ENCODE data around the gene TWF1.

Gene TWF1

GRCh38 chr12:43842259-43842658 is 36.1 kb upstream of the TWF1 start:
- no peaks in the 10 kb centered on the region for H3K79me2 ChIP-seq (ENCODE audit: low read length)
- no peaks in the 10 kb centered on the region for H4K20me1 ChIP-seq (ENCODE audit: insufficient read depth, low read length)
- no peaks in the 10 kb centered on the region for H3K36me3 ChIP-seq (replicated peaks; ENCODE audit: low read depth, low read length)
- H3K4me3 ChIP-seq (ENCODE audit: low read length): no peak overlapping the region
- no peaks in the 10 kb centered on the region for H3K9me3 ChIP-seq (ENCODE audit: insufficient read depth, low read length)
- H2AFZ ChIP-seq (ENCODE audit: low read depth, low read length): no peak overlapping the region
- H3K4me2 ChIP-seq (ENCODE audit: low read length): no peak overlapping the region
- H3K9ac ChIP-seq (ENCODE audit: low read length): no peak overlapping the region
- no peak overlapping the region for H3K27ac ChIP-seq (ENCODE audit: low read length)
- H3K27me3 ChIP-seq (ENCODE audit: low read depth, low read length): no peaks in the 10 kb centered on the region
- no peaks in the 10 kb centered on the region for H3K4me1 ChIP-seq (ENCODE audit: low read length)
- TF ChIP-seq EZH2phosphoT487 (IDR thresholded peaks at IDR 0.05; ENCODE audit: low read depth) (no peak), CTCF (IDR thresholded peaks at IDR 0.05; ENCODE audit: low read depth, low read length) (no peak)

- H3K27ac ChIP-seq (ENCODE audit: low read length): no peak overlapping the region
- H3K9ac ChIP-seq (ENCODE audit: low read length): no peak overlapping the region
- no peak overlapping the region for H3K4me3 ChIP-seq (ENCODE audit: low read length)
- no peaks in the 10 kb centered on the region for H3K79me2 ChIP-seq (ENCODE audit: low read length)
- H2AFZ ChIP-seq (ENCODE audit: low read depth, low read length): no peak overlapping the region
- H3K36me3 ChIP-seq (replicated peaks; ENCODE audit: low read depth, low read length): no peaks in the 10 kb centered on the region
- no peaks in the 10 kb centered on the region for H3K9me3 ChIP-seq (ENCODE audit: insufficient read depth, low read length)
- H3K4me2 ChIP-seq (ENCODE audit: low read length): no peak overlapping the region
- H4K20me1 ChIP-seq (ENCODE audit: insufficient read depth, low read length): no peaks in the 10 kb centered on the region
- peaks cover 5% of the 10 kb centered on the region for H3K4me1 ChIP-seq (ENCODE audit: low read length)
- TF ChIP-seq EZH2phosphoT487 (IDR thresholded peaks at IDR 0.05; ENCODE audit: low read depth) (no peak), CTCF (IDR thresholded peaks at IDR 0.05; ENCODE audit: low read depth, low read length) (no peak)
- H3K27me3 ChIP-seq (ENCODE audit: low read depth, low read length): no peaks in the 10 kb centered on the region
These were observed 35.1 kb upstream of the TWF1 start for GRCh38 chr12:43841253-43841652.

- no peak overlapping the region for H3K27ac ChIP-seq (ENCODE audit: low read length)
- H3K4me2 ChIP-seq (ENCODE audit: low read length): no peak overlapping the region
- H3K36me3 ChIP-seq (replicated peaks; ENCODE audit: low read depth, low read length): no peaks in the 10 kb centered on the region
- peaks cover 6% of the 10 kb centered on the region for H3K4me1 ChIP-seq (ENCODE audit: low read length)
- no peaks in the 10 kb centered on the region for H4K20me1 ChIP-seq (ENCODE audit: insufficient read depth, low read length)
- H3K4me3 ChIP-seq (ENCODE audit: low read length): no peak overlapping the region
- H3K27me3 ChIP-seq (ENCODE audit: low read depth, low read length): no peaks in the 10 kb centered on the region
- H2AFZ ChIP-seq (ENCODE audit: low read depth, low read length): no peak overlapping the region
- H3K79me2 ChIP-seq (ENCODE audit: low read length): no peaks in the 10 kb centered on the region
- no peaks in the 10 kb centered on the region for H3K9me3 ChIP-seq (ENCODE audit: insufficient read depth, low read length)
- no peak overlapping the region for H3K9ac ChIP-seq (ENCODE audit: low read length)
- TF ChIP-seq EZH2phosphoT487 (IDR thresholded peaks at IDR 0.05; ENCODE audit: low read depth) (no peak), CTCF (IDR thresholded peaks at IDR 0.05; ENCODE audit: low read depth, low read length) (no peak)
These were observed 34.2 kb upstream of the TWF1 start for GRCh38 chr12:43840338-43840737.

- no peaks in the 10 kb centered on the region for H3K79me2 ChIP-seq (ENCODE audit: low read length)
- no peaks in the 10 kb centered on the region for H3K27me3 ChIP-seq (ENCODE audit: low read depth, low read length)
- no peaks in the 10 kb centered on the region for H3K36me3 ChIP-seq (replicated peaks; ENCODE audit: low read depth, low read length)
- H4K20me1 ChIP-seq (ENCODE audit: insufficient read depth, low read length): no peaks in the 10 kb centered on the region
- peak overlapping the region; percentile 90 for H3K4me3 ChIP-seq (ENCODE audit: low read length)
- H3K27ac ChIP-seq (ENCODE audit: low read length): peak overlapping the region; percentile 27
- peak overlapping the region; percentile 88 for H3K4me2 ChIP-seq (ENCODE audit: low read length)
- H2AFZ ChIP-seq (ENCODE audit: low read depth, low read length): peak overlapping the region; percentile 91
- peak overlapping the region; percentile 82 for H3K9ac ChIP-seq (ENCODE audit: low read length)
- TF ChIP-seq CTCF (IDR thresholded peaks at IDR 0.05; ENCODE audit: low read depth, low read length) (no peak), EZH2phosphoT487 (IDR thresholded peaks at IDR 0.05; ENCODE audit: low read depth) (no peak)
- no peaks in the 10 kb centered on the region for H3K9me3 ChIP-seq (ENCODE audit: insufficient read depth, low read length)
- peaks cover 10% of the 10 kb centered on the region for H3K4me1 ChIP-seq (ENCODE audit: low read length)
These were observed 30.4 kb upstream of the TWF1 start for GRCh38 chr12:43836475-43836989.

Measured in OCI-LY3 (cell line).